WTC11 (cell line): ENCODE data around the gene NRXN3.

Experiments used
- TF ChIP-seq, protein P1 (sequence below): sonication (generic); formaldehyde crosslinking; IDR thresholded peaks from 2 replicates; pipeline ENCODE4 v1.8.0; 2022; ENCODE audit warnings: mild to moderate bottlenecking, missing genetic modification reagents
- TF ChIP-seq, protein P2 (sequence below): fragments of 200-600 bp; IDR thresholded peaks from 2 replicates; pipeline ENCODE4 v1.8.0; 2022; ENCODE audit warnings: antibody characterized with exemption

DNA sequence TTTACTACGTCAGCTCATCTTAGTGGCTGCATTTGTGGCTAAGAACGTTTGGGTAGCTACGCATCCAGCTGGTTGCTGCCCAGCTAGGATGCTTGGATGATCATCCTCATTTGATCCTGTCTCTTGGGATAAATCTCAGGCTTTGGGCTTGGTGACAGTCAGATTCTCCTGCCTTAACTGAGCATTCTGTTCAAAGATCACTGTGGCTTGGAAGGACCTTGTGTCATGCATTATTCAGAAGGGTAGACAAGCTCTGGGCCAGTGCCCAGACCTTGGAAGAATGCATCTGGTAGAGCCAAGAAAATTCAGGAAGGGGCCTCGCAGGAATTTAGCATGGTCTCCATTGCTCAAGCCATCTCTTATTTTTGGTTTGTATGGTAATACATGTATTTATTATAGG is 188.4 kb downstream of the NRXN3 start:
- TF ChIP-seq, protein P1, sequence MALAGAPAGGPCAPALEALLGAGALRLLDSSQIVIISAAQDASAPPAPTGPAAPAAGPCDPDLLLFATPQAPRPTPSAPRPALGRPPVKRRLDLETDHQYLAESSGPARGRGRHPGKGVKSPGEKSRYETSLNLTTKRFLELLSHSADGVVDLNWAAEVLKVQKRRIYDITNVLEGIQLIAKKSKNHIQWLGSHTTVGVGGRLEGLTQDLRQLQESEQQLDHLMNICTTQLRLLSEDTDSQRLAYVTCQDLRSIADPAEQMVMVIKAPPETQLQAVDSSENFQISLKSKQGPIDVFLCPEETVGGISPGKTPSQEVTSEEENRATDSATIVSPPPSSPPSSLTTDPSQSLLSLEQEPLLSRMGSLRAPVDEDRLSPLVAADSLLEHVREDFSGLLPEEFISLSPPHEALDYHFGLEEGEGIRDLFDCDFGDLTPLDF (CRISPR knock-in tag), result no peak
- TF ChIP-seq, protein P2, sequence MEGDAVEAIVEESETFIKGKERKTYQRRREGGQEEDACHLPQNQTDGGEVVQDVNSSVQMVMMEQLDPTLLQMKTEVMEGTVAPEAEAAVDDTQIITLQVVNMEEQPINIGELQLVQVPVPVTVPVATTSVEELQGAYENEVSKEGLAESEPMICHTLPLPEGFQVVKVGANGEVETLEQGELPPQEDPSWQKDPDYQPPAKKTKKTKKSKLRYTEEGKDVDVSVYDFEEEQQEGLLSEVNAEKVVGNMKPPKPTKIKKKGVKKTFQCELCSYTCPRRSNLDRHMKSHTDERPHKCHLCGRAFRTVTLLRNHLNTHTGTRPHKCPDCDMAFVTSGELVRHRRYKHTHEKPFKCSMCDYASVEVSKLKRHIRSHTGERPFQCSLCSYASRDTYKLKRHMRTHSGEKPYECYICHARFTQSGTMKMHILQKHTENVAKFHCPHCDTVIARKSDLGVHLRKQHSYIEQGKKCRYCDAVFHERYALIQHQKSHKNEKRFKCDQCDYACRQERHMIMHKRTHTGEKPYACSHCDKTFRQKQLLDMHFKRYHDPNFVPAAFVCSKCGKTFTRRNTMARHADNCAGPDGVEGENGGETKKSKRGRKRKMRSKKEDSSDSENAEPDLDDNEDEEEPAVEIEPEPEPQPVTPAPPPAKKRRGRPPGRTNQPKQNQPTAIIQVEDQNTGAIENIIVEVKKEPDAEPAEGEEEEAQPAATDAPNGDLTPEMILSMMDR, result no peak
